Colonic mucosa (tissue), 4 donors: ENCODE measurements around the gene CCDC7. TPM values are rescaled to one million over a fixed set of nuclear protein-coding genes. Genes with fewer than 3 reads are reported as not detected.

Experiments used
- DNase-seq: peaks from one replicate; pipeline ENCODE4 v3.0.0-alpha.2; 2020
- H3K27ac ChIP-seq: fragments of 200-600 bp; one replicate; pipeline ENCODE4 v1.8.0; 2021
- H3K27me3 ChIP-seq: fragments of 200-600 bp; one replicate; pipeline ENCODE4 v1.8.0; 2021
- H3K36me3 ChIP-seq: fragments of 200-600 bp; one replicate; pipeline ENCODE4 v1.8.0; 2021
- H3K4me1 ChIP-seq: fragments of 200-600 bp; one replicate; pipeline ENCODE4 v1.8.0; 2021; ENCODE audit warnings: mild to moderate bottlenecking
- H3K4me3 ChIP-seq: fragments of 200-600 bp; one replicate; pipeline ENCODE4 v1.8.0; 2021
- H3K9ac ChIP-seq, 2 donors: one replicate each; pipeline ENCODE4 v1.7.0; 2013; ENCODE audit warnings: control low read depth in 2 of 2, low read depth in 2 of 2, low read length in 2 of 2
- H3K9me3 ChIP-seq: fragments of 200-600 bp; one replicate; pipeline ENCODE4 v1.8.0; 2021
- CTCF ChIP-seq: fragments of 200-600 bp; IDR thresholded peaks from one replicate; pipeline ENCODE4 v1.8.0; 2022; ENCODE audit warnings: antibody characterized with exemption, mild to moderate bottlenecking
- intact Hi-C: fragments of 100-400 bp; cut with DNase I; formaldehyde crosslinking; loops from one replicate; pipeline ENCODE4 v1.14.1; 2022
- total RNA-seq, 2 donors: library from RNA; stranded (reverse); fragmentation: NEBNext Ultra II Directional in 1 of 2; extraction: Animal tissue kit (Norgen Biotek cat#: 25700) in 1 of 2; gene quantifications; one replicate each; pipeline ENCODE4 v1.2.1, GENCODE V29; 2021
- donor health status: healthy.
- donor health status: DM: no; HTN: no; CAD: no.
- donor health status: DM: no; HTN: no; CAD: no.

CCDC7 gene
- total RNA-seq, 2 donors from 2014 or later = 9.9 TPM

GRCh38 chr10:32618482-32618881 is 172.5 kb downstream of the CCDC7 start:
- intact Hi-C loops = no loop called here
- Histone ChIP-seq H3K4me3 (no peak overlapping the region), H3K9me3 (no peaks in the 10 kb centered on the region), H3K4me1 (no peaks in the 10 kb centered on the region), H3K27ac (no peak overlapping the region), H3K9ac (no peak overlapping the region), H3K27me3 (no peaks in the 10 kb centered on the region), H3K36me3 (no peaks in the 10 kb centered on the region)
- DNase-seq = no peak
- TF ChIP-seq CTCF = no peak

- Histone ChIP-seq H3K9me3 (no peaks in the 10 kb centered on the region), H3K36me3 (no peaks in the 10 kb centered on the region), H3K4me1 (no peaks in the 10 kb centered on the region), H3K27me3 (no peaks in the 10 kb centered on the region), H3K27ac (no peak overlapping the region), H3K4me3 (no peak overlapping the region), H3K9ac (no peak overlapping the region)
- DNase-seq = no peak
- intact Hi-C loops = no loop called here
- TF ChIP-seq CTCF = no peak
These were observed 176.0 kb downstream of the CCDC7 start for GRCh38 chr10:32621969-32622368.

GRCh38 chr10:32622409-32622808 is 176.5 kb downstream of the CCDC7 start:
- intact Hi-C loops = no loop called here
- H3K27ac ChIP-seq = no peak overlapping the region
- no peak for DNase-seq
- H3K27me3 ChIP-seq = no peaks in the 10 kb centered on the region
- TF ChIP-seq CTCF = no peak
- H3K4me3 ChIP-seq = no peak overlapping the region
- no peak overlapping the region for H3K9ac ChIP-seq
- H3K36me3 ChIP-seq = no peaks in the 10 kb centered on the region
- H3K9me3 ChIP-seq = no peaks in the 10 kb centered on the region
- H3K4me1 ChIP-seq = no peaks in the 10 kb centered on the region

- no peak overlapping the region for H3K27ac ChIP-seq
- no peaks in the 10 kb centered on the region for H3K36me3 ChIP-seq
- no peaks in the 10 kb centered on the region for H3K4me1 ChIP-seq
- H3K9ac ChIP-seq = no peak overlapping the region
- DNase-seq = no peak
- no peaks in the 10 kb centered on the region for H3K27me3 ChIP-seq
- TF ChIP-seq CTCF = no peak
- no peaks in the 10 kb centered on the region for H3K9me3 ChIP-seq
- H3K4me3 ChIP-seq = no peak overlapping the region
- intact Hi-C loops = no loop called here
These were observed 181.2 kb downstream of the CCDC7 start for GRCh38 chr10:32627183-32627582.

- Histone ChIP-seq H3K9ac (no peak overlapping the region), H3K36me3 (no peaks in the 10 kb centered on the region), H3K27me3 (no peaks in the 10 kb centered on the region), H3K4me3 (no peak overlapping the region), H3K4me1 (no peaks in the 10 kb centered on the region), H3K9me3 (no peaks in the 10 kb centered on the region), H3K27ac (no peak overlapping the region)
- DNase-seq = no peak
- intact Hi-C loops = no loop called here
- TF ChIP-seq CTCF = no peak
These were observed 184.0 kb downstream of the CCDC7 start for GRCh38 chr10:32629910-32630309.

- no peaks in the 10 kb centered on the region for H3K27me3 ChIP-seq
- H3K4me3 ChIP-seq = no peak overlapping the region
- no peaks in the 10 kb centered on the region for H3K36me3 ChIP-seq
- no peak overlapping the region for H3K9ac ChIP-seq
- intact Hi-C loops = no loop called here
- H3K9me3 ChIP-seq = no peaks in the 10 kb centered on the region
- H3K27ac ChIP-seq = no peak overlapping the region
- no peak for TF ChIP-seq CTCF
- H3K4me1 ChIP-seq = no peaks in the 10 kb centered on the region
- DNase-seq = no peak
These were observed 200.6 kb downstream of the CCDC7 start for GRCh38 chr10:32646535-32646934.
